GM12872 (cell line): Measurements from ENCODE around the gene MRTFA.

Source experiments
- TF ChIP-seq, protein P1 (sequence below): IDR thresholded peaks from 3 replicates; pipeline ENCODE4 v1.5.1; 2011; ENCODE audit warnings: low read depth, mild to moderate bottlenecking, low read length, moderate library complexity; ENCODE audit not compliant: insufficient read depth

MRTFA gene

DNA sequence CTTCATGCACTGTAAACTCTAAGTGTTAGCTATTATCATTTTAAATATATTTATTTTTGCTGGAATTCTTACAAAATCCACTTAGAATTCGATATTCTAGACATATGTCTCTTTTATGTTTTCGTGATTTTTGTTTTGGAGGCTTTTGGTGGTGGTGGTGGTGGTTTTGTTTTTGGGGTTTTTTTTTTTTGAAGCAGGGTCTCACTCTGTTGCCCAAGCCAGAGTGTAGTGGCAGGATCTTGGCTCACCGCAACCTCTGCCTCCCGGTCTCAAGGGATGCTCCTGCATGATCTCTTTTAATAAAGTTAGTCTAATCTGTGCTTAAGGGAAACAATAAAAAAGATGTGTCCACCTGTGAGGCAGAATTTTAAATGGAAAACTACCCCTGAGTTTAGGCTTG is 117.7 kb downstream of the MRTFA start:
- TF ChIP-seq, protein P1, sequence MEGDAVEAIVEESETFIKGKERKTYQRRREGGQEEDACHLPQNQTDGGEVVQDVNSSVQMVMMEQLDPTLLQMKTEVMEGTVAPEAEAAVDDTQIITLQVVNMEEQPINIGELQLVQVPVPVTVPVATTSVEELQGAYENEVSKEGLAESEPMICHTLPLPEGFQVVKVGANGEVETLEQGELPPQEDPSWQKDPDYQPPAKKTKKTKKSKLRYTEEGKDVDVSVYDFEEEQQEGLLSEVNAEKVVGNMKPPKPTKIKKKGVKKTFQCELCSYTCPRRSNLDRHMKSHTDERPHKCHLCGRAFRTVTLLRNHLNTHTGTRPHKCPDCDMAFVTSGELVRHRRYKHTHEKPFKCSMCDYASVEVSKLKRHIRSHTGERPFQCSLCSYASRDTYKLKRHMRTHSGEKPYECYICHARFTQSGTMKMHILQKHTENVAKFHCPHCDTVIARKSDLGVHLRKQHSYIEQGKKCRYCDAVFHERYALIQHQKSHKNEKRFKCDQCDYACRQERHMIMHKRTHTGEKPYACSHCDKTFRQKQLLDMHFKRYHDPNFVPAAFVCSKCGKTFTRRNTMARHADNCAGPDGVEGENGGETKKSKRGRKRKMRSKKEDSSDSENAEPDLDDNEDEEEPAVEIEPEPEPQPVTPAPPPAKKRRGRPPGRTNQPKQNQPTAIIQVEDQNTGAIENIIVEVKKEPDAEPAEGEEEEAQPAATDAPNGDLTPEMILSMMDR, result no peak

DNA sequence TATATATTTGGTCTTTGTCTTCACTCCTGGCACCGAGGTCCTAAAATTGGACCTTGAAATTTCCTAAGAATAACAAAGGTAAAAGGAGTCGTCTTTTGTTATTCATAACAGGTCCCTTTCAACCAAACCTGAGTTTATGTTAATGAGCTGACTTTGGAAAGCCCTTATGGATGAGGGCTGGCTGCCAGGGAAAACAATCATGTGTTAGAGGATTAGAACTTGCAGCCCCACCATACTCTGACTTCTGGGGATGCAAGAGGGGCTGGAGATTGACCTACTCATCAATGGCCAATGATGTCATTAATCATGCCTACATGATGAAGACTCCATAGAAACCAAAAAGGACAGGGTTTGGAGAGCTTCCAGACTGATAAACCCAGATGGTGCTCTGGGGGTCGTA is 118.9 kb downstream of the MRTFA start:
- TF ChIP-seq, protein P1, result no peak

DNA sequence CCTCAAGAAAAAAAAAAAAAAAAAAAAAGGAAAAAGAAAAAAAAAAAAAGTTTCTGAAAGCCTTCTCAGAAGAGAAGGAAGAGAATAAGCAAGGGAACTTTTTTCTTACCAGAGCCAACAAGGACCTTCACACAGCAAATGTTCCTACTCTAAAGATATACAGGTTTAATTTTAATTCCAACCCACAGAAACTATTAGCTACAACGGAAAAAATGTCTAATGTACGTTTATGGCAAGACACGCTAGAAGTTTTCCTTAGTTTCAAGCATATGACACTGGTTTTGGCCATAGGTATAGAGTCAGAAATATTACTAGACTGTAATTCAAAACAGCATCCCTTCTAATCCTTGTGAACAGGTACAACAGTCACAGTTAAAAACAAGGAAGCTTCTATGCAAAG is 120.1 kb downstream of the MRTFA start:
- TF ChIP-seq, protein P1, result no peak

DNA sequence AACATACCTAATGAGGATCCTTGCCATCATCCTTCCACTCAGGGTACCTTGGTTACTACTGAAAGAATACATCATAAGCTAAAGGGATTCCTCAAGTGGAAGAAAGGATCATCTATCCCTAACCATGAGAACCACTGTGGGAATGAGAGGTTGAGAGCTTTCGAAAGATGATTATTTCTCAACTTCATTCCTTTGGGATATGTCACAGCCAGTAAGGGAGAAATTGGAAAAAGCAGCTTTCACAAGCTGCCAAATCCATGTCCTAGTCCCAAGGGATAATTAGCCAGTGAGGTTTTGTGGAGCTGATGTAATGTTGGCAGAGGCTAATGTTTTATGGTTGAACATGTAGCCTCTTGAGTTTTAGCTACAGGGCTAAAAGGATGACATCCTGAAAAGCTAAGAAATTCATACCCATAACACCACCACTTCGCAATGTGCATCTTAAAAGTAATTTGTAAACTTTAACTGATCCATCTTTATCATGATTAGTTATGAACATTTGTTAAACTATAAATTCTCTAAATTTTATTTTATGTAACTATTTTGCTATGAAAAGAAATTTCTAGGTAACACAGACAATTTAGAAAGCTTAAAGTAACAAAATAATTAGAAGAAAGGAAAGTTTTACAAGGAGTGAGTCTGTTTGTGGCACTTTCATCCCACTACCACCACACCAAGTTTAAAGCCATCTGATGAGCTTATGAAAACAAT is 123.9 kb downstream of the MRTFA start:
- TF ChIP-seq, protein P1, result no peak

DNA sequence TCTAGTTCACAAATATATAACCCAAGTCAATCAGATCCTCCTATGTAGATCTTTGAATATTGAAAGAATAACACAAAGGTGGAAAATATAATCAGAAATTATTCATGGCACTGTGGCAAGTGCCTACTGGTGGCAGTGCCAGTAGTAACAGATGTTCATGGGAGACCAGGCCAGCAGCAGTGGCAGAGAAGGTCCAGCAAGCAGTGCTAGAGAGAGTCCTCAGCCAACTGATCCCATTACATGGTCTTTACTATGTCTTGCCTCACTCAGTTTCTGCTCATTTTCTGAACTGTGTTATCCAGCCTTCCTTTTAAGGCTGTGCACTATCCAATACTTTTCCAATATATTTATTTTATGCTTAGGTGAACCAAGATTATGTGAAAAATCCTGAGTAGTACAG is 124.9 kb downstream of the MRTFA start:
- TF ChIP-seq, protein P1, result no peak

DNA sequence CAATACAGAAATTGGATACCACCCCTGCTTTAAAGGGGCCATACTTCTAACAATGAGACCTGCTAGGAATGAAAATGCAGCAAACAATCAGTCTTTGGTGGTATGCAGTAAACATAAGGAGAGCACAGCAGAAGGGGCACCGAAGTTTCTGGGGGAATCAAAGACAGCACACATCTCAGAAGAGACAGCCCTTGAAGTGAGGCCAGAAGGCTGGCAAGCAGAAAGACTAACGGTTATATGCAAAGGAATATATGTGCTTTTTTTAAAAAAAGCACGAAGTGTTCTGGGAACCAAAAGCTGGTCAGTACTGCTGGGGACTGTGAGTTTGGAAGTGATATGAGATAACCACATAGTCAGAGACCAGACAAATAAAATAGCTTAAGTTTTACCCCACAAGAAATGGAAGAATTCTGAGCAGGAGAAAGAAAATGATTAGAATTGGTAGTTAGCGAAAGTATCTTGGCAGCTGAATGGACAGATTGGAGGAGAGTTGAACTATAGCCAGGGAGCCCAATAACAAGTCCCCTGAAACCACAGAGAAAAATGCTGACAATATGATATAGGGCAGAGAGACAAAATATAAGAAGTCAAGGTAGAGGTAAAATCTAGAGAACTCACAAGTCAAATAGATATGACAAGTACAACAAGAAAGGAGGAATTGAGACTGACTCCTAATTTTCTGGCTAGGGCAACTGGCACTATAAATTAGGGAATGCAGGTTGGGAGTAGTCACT is 125.7 kb downstream of the MRTFA start:
- TF ChIP-seq, protein P1, result no peak

DNA sequence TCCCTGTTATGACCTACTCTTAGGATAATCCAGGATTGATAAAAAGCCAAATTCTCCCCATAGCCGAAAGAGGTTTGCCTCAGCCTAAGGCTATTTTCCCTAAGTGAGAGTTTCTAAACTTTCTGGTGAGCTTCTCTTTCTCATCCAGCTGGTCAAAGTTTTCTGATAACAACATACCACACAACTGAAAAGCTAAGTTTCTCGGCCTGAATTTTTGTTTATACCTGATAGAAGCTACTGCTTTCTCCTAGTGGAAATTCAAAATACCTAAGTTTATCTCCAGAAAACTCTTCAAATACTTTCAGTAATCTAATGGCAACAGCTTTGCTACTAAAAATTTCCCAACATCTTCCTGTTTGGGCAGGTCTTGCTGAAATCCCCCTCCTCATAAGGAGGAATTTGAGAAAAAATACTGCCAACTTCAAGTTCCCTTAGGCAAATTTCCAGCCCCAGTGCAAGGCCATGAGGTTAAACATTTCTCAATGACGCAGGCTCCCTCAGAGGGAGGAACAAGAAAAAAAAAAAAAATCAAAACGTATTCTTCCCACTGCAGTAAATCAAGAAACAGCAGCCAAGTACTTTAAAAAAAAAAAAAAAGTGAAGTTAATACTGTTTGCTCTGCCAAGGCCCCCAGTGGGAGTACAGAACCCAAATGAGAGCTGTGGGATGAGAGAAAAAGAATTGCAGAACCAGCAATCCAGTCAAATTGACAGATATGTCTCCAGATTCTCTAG is 127.0 kb downstream of the MRTFA start:
- TF ChIP-seq, protein P1, result no peak
